ENCODE results near the gene AZU1.

Gene AZU1

DNA sequence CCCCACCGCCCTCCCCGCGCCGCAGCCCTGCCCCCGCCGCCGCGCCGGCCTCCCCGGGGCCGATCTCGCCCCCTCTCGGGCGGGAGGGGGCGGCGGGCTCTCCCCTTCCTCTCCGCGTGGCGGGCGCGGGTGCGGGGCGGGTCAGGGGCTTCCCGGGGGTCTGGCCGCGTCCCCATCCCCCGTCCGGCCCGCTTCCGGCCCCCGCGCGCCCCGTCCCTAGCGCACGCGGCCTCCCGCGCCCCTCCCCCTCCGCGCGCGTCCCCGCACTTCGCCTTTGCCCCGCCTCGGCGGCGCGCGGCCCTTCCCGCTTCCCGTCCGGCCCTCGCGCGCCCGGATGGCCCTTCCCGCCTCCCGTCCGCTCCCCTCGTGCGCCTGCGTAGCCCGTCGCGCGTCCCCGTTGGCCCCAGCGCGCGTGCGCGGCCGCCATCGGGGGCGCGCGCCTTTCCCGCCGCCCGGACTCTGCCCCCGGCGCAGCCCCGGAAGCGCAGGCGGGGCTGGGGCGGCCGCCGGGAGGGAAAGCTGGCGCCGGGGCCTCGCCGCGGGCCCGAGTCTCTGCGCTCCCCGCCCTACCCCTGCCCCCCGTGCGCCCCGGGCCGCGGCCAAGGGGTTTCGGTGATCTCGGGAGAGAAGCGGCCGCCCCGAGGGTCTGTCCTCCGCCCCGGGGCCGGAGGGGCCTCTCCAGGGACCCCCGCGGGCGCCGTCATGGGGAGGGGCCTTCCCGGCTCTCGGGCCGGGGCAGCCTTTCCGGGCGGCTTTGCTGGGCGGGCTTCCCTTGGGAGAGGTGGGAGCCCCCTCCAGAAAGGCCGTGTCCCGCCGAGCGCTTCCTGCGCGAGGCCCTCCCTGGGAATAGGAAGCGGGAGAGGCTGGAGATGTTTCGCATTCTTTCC lies 29.9 kb upstream of the AZU1 start:
- peak; percentile 85 for DNase-seq

DNA sequence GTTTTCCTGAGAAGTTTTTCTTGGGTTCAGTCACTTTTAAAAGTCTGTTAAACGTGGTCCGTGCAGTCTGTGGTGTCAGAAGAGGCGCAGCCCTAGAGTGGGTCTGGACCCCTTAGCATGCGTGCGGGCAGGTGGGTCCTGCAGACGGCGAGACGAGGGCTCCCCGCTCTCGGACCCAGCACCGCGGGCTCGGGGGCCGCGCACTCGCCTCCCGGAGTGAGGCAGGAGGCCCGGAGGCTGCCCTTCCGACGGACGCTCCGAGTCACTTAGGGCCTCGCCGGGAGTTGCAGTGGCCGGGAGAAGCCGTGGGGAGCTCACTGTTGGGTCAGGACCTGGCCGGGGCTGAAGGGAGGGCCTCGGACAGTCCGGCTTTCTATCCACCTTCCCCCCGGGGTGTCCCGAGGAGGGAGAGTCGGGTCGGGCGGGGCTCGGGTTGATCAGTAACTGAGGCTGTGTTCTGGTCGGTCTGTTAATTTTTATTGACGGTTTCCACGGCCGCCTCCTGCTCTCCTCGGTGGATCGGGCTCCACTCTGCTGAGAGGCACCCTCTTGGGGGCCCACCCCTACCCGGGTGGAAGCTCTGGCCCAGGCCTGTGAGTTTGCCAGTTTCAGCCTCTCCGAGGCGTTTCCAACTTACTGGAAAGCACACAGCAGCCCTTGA lies 29.1 kb upstream of the AZU1 start:
- no peak for DNase-seq

DNA sequence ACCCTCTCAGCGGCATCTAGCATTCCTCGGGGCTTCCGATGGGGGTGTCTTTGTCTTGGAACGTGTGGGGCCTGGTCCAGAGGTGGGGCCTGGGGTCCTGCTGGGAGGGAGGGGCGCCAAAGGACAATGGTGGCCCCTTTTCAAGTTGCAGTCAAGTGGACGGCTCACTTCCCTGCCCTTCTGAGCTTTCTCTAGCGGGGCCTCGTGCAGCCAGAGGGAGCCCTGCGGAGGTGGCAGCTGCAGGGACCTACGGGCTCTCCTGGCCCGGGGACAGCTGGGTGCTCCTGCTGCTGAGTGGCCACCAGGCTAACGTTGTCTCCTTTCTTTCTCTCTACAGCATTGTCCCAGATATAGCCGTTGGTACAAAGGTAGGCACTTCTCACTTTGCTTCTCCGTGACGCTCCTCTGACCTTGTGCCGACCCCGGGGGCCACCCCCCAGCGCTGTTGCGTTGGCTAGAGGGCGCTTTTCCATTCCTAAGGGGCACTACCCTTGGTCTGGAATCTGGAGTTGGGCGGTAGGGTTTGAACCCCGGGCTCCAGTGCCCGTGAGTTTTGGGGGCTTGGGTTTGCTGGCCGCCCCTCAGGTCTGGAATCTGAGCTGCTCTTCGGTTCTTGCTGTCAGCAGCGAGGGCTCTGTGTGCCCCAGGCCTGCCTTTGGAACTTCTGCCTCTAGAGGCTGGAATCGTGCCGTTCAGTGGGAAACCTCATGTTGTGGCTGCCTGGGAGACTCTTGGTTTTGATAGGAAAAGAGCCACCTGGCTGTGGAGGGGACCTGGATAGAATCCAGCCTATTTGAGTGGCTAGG lies 28.4 kb upstream of the AZU1 start:
- DNase-seq, result no peak

DNA sequence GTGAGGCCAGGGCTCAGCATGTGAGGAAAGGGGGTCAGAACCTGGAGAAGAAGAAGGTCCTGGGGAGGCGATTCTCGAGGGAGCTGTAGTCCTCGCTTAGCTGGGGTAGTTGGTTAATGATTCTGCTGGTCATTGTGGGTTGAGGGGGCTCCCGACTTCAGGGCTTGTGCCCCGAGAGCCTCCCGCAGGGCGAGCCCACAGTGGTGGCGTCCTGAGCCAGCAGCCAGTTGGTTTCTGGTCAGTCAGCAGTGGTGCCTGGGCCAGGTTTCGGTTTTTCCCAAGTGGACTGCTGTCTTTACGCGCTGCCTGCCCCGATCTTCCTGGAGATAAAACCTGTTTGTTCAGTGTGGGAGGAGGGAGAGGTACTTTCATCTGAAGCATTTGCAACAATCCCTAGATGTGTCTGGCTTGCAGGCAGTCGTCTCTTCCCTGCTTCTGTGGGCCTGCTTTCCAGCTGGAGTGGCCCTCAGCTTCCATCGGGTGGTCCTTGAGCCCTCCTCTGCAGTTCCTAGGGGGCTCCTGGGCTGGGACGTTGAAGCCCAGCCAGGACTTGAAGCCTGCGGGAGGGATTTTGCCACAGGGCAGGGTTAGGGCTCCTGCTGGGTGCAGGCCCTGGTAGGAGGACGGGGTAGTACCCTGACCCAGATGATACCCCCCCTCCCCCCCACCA lies 27.1 kb upstream of the AZU1 start:
- peak; percentile 82 for DNase-seq

DNA sequence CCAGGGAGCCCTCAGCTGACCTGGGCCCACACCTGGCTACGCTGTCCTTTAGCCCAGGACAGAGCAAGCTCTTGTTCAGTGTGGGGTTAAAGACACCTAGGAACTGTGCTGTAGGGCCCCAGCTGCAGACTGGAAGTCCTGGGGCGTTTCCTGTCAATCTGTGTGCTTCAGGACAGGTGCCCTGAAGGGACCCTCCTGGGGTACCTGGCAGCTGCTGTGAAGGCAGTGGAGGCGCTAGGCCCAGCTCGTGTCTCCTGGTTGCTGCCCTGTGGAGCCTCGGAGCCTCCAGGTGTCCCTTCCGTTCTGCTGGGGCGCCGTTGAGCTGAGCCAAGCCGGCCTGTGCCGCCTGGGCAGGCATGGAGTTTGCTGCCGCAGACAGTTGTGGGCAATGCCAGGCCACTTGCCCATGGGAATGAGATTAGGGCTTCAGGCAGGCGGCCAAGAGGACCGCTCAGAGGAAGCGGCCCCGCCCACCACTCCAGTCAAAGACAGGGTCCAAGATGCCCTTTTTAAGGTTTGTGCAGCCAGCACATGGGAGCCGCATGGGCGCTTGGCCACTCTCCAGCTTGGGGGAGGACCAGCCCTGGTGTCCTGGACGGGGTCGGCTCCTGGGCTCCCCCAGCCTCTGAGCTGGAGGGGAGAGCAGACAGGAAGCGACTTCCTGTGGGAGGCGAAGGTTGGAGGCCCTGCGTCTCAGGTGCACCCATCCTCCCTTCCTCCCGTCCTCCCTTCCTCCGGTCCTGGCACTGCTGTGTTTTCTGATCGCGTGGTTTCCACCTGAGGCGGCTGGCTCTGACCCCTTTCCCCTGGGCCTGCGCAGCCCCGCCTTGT lies 26.4 kb upstream of the AZU1 start:
- peak; percentile 49 for DNase-seq

DNA sequence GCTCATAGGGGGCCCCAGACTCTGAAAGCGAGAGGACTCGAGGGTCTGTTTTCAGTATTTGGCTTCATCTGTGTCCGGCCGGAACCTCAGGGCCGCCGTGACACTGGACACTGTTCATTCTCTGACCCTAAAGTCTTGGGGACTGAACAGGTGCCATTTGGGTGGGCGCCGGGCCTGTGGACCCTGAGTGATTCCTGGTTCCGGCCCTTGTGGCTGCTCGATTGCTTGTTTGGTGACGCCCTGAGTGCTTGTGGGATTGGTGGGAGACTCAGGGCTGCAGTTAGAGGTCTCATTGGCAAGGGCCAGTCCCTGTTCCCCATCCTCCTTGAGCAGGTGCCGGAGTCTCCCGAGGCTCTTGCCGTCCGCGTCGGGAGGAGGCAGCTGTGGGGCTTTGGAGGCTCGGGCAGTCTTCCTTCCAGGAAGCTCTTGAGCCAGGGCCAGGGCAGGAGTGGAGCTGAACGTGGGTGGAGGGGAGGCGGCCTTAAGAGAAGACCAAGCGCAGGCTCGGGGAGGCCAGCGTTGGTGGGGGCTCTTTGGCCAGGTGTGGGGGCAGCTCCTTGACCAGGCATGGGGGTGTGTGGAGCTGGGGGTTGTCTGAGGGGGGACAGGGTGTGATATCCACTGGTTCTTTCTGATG lies 25.7 kb upstream of the AZU1 start:
- peak; percentile 54 for DNase-seq

DNA sequence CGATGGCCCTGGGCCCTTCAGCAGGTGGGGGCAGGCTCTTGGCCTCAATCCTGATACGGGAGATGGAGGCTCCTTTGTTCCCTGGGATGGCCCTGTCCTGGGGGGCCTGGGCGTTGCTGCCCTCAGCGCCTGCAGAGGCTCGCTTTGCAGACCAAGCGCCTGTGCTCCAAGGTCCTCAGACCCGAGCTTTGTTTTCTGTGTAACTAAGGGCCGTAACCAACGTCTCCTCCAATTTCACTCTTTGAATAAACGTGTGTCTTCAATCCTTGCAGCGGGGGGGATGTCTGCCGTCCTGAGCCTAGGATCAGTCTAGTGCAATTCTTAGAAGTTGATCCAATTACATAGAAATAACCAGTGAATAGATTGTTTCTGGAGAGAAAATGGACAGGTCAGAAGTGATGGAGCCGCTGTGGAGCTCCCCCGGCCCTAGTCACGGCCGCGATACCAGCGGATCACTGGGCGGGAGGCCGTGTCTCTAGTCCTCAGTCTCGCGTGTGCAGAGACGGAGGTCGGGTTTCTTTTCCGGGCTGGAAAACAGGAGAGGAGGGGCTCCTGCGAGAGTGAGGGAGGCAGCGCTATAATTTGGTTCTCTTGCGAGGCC lies 25.0 kb upstream of the AZU1 start:
- no peak for DNase-seq

DNA sequence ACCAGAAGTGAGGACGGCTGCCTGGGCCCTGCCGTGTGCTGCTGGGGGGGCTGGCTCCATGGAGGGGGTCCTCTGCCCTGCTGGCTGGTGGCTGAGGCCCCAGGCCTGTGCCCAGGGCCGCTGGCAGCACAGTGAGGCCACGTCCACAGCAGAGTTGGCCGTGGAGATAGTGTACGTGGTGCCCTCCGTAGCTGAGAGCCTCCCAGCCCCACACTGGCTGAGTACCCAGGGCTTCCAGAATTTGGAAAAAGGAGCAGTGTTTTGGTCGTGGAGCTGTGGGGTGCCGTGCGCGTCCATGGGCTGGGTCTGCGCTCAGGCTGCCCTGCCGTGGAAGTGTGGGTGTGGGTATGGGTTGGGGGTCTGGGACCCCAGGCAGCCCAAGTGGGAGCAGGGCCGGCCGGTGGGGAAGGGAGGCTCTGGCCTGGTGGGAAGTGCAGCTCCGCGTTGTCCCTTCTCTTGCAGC lies 24.5 kb upstream of the AZU1 start:
- DNase-seq, result no peak

DNA sequence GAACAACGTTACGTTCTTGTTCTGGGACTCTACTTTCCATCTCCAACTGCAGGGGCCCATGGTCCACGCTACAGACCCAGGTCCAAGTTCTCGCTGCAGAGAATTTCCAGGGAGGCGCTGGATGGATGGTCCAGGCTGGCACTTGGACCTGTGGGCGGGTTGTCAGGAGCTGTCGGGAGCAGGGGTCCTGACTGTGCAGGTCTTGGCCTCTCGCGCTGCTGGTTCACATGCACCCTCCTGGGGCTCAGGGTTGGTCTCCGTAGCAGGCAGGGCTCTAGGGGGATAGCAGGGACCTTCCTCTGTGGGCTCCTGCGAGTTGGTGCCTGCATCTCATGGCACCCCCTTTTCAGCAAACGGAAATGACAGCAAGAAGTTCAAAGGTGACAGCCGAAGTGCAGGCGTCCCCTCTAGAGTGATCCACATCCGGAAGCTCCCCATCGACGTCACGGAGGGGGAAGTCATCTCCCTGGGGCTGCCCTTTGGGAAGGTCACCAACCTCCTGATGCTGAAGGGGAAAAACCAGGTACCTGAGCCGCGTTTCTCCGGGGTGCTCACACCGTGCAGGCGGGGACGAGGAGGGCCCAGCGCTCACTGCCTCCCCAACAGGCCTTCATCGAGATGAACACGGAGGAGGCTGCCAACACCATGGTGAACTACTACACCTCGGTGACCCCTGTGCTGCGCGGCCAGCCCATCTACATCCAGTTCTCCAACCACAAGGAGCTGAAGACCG lies 23.8 kb upstream of the AZU1 start:
- no peak for DNase-seq

DNA sequence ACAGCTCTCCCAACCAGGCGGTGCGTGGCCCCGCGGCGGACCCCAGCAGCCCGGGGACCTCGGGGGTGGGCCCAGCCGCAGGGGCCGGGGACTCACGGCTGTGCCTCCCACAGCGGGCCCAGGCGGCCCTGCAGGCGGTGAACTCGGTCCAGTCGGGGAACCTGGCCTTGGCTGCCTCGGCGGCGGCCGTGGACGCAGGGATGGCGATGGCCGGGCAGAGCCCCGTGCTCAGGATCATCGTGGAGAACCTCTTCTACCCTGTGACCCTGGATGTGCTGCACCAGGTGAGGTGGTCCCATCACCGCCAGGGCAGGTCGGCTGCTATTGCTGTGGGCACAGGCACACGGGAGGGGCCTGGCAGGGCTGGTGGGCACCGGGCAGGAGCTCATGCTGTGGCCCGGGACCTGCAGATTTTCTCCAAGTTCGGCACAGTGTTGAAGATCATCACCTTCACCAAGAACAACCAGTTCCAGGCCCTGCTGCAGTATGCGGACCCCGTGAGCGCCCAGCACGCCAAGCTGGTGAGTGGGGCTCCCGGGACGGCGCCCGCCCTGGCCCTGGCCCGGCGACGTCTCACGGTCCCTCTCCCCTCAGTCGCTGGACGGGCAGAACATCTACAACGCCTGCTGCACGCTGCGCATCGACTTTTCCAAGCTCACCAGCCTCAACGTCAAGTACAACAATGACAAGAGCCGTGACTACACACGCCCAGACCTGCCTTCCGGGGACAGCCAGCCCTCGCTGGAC lies 23.0 kb upstream of the AZU1 start:
- no peak for DNase-seq

DNA sequence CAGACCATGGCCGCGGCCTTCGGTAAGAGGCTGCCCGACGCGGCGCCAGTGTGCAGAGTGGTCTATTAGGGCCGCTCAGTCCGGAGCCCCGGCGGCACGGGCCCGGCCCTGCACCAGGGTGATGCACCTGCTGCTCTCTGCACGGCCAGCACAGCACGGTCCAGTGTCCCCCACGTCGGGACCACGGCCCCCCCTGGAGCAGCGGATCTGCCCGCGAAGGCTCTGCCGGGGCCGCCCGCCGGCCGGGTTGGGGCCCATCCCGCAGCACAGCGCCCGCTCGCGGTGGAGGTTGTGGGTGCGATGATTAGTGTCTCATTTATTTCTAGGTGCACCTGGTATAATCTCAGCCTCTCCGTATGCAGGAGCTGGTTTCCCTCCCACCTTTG lies 22.5 kb upstream of the AZU1 start:
- DNase-seq, result no peak

DNA sequence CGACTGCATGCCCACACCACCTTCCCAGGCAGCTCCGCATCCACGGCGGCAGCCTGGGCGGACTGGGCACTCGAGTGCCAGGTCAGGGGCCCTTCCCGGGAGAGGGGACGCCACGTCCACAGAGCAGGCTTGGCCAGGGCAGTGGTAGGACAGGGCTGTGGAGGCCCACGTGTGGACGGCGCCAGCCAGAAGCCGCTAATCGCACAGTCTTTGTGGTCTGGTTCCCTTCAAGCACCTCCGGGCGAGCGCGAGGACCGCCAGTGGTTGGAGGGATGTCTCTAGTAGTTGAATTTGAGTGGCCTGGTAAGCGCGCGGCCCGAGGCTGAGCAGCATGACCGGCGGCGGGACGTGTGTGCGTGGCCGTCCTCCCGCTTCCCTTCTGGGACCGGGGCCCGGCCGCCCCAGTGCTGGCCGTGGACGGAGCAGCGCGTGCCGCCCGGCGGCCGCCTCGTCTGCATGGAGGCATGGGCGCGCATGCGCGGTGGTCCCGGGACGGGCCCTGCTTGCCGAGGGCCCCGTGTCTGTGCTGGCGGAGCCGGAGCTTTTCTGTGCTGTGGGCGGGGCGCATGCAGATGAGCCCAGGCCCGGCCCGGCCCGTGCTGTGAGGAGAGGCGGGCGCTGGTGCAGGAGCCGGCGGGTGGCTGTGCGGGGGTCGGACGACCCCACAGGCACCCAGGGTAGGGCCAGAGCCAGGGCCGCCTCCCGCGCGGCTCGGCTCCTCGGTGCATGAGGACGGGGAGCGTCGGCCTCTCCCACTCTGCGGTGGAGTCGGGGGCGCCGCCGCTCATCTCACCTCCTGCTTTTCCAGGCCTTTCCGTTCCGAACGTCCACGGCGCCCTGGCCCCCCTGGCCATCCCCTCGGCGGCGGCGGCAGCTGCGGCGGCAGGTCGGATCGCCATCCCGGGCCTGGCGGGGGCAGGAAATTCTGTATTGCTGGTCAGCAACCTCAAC lies 21.8 kb upstream of the AZU1 start:
- no peak for DNase-seq

DNA sequence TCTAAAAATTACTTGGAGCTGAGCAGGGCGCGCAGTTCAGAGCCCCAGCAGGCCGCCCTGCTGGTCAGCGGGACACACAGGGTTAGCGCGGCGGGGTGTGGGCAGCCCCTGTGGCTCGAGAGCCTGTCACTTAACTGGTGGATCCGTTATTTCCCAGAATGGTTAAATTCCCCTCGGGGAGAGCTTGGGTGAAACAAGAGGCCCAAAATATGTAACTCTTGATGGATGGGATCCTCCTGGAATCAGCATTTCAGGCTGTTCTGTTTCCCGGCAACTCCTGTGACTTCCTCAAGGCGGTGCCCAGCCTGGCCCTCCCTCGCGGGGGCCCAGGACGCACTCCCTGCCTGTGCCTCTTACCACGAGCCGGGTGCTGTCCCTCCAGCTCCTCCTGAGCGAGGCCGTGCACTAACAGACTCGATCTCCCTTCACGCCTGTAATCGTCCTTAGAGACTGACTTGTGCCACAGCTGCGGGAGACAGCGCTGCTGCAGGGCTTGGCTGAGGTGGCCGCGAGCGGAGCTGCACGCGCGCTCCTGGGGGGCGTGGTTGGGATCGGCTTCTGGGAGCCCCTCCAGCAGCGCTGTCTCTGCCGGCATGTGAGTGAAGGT lies 20.7 kb upstream of the AZU1 start:
- no peak for DNase-seq

DNA sequence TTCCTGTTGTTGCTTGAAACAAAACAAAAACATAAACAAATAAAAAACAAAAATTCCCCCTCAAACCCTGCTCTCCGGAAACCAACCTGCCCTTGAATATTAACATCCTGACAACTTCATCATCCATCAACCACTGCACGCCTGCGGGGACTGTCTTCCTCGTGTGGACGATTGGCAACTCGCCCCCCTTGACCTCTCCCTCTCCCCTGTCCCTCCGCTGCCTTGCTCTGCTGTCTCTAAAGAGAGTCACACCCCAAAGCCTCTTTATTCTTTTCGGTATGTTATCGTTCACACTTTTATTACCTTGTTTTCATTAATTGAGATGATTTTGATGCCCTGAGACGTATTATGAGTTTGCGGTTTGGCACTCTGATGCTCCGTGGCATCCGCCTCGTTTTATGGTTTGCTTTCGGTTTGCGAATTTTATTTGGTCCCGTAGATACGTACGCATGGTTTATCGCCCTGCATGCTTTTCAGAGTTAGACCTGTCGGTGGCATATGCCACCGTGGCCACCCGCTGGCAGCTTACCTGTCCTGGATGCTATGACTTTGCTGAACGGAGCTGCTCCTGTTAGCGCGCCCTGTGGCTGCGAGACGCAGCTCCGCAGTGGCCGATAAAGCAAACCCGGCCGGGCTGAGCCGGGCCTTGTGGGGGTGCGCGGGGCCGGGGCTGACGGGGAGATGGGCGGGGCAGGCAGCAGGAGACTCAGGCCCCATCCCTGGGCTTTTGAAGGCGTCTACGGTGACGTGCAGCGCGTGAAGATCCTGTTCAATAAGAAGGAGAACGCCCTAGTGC lies 19.8 kb upstream of the AZU1 start:
- DNase-seq, result no peak

DNA sequence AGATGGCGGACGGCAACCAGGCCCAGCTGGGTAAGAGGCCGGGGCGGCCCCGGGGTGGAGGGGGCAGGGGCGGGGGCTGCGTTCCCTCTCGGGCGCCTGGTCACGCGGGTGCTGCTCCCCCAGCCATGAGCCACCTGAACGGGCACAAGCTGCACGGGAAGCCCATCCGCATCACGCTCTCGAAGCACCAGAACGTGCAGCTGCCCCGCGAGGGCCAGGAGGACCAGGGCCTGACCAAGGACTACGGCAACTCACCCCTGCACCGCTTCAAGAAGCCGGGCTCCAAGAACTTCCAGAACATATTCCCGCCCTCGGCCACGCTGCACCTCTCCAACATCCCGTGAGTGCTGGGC lies 19.2 kb upstream of the AZU1 start:
- no peak for DNase-seq

DNA sequence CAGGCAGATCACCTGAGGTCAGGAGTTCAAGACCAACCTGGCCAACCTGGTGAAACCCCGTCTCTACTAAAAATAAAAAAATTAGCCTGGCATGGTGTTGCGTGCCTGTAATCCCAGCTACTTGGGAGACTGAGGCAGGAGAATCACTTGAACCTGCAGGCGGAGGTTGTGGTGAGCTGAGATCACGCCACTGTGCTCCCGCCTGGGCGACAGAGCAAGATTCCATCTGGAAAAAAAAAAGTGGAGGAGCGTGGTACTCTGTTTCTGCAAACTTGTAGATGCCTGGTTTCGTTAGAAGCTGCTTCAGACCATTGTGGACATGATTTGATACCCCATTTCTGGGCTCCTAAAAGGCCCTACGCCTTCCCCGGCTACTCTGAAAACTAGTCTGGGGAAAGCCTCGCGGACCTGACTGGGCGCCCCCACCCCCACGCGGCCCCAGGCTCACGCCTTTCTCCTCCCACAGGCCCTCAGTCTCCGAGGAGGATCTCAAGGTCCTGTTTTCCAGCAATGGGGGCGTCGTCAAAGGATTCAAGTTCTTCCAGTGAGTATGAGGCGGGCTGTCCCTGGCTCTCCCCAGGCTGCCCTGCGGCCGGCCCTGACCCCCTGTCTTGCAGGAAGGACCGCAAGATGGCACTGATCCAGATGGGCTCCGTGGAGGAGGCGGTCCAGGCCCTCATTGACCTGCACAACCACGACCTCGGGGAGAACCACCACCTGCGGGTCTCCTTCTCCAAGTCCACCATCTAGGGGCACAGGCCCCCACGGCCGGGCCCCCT lies 17.4 kb upstream of the AZU1 start:
- no peak for DNase-seq

Measured in islet precursor cell (in vitro differentiated cells).